ENCODE results near the gene PFAS.
A peak's percentile ranks its signal among the peaks of the same experiment; 100 is the strongest.

Gene PFAS

DNA sequence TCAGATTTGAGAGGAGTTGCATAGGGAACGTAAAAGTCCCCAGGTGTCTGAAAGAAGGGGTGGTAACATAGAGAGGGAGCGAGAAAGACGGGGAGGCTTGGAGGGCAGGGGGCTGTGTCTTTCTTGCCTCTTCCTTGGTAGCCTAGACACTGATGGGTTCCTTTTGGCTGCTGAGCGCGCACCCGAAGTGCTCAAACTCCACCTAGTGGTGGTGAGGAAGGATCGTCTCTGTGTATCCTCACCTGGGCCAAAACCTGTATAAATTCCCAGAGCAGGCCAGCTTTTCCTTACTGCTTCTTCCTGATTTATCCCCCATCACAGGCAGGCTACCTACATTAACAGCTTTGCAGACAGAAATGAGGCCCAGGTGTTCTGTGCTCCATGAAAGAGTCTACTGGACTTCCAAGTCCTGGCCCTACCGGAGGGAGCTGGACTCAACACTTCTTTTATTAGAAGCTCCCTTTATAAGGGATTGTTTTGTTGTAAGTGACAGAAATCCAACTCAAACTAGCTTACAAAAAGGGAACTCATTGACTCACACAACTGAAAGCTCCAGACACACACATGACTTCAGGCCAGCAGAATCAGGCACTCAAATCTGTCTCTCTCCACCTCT is 51.6 kb downstream of the PFAS start:
- peak; percentile 85 for DNase-seq (ENCODE audit: low spot score)

DNA sequence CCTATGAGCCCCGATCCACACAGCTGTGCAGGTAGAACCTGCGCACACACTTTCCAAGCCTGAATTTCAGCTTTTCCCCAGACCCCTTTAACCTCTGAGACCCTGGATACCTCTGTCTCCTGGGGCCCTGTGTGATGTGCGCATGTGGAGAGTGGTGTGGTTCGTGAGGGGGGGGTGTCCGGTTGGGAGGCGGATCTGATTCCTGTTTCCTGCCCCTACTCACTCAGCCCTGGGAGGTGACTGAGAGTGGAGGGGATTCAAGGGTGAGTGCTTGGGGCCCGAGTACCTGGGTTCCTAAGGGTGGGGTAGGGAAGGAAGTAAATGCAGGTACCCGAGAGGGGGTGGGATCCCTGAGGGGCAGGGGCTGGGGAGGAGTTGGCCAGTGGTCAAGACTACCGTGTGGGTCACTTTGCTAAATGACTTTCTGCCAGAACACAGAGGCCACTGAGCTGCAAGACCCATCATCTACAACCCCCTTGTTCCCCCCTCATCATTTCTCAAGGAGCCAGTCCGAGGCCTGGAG is 61.6 kb downstream of the PFAS start:
- DNase-seq (ENCODE audit: low spot score) = no peak

DNA sequence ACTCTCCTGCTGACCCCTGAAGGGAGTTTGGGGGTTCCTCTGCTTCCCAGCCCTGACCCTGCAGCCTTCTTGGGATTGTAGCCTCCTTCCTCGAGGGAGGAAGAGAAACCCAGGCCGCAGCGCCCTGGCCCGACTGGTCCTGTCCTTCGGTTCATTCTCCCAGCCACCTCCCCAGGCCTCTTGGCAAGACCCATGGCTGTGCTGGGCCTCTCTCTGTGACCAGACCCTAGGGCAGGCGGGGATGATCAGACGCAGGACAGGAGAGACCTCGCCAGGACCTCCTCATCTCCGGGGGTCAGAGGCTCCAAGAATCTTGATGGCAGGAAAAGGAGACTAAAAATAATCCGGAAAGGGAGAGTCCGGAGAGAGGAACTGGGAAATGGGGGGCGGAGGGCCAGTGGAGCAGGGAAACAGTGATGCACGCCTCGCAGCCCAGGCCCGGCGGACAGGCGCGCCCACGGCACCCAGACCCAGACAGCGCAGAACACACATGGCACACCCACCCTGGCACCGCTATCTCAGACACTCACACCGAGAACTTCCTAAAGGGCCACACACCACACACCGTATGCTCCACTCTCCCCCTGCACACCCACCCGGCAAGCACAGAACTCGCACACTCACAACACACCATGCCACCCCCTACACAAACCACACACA is 62.2 kb downstream of the PFAS start:
- no peak for DNase-seq (ENCODE audit: low spot score)

DNA sequence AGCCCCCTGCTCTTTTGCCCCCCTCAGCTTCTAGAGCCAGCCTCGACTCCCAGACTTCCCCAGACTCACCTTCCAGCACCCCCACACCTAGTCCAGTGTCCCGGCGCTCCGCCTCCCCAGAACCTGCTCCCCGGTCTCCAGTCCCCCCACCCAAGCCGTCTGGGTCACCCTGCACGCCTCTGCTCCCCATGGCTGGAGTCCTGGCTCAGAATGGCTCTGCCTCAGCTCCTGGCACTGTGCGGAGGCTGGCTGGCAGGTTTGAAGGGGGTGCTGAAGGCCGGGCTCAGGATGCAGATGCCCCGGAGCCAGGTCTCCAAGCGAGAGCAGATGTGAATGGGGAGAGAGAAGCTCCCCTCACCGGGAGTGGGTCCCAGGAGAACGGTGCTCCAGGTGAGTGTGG is 63.2 kb downstream of the PFAS start:
- DNase-seq (ENCODE audit: low spot score) = no peak

DNA sequence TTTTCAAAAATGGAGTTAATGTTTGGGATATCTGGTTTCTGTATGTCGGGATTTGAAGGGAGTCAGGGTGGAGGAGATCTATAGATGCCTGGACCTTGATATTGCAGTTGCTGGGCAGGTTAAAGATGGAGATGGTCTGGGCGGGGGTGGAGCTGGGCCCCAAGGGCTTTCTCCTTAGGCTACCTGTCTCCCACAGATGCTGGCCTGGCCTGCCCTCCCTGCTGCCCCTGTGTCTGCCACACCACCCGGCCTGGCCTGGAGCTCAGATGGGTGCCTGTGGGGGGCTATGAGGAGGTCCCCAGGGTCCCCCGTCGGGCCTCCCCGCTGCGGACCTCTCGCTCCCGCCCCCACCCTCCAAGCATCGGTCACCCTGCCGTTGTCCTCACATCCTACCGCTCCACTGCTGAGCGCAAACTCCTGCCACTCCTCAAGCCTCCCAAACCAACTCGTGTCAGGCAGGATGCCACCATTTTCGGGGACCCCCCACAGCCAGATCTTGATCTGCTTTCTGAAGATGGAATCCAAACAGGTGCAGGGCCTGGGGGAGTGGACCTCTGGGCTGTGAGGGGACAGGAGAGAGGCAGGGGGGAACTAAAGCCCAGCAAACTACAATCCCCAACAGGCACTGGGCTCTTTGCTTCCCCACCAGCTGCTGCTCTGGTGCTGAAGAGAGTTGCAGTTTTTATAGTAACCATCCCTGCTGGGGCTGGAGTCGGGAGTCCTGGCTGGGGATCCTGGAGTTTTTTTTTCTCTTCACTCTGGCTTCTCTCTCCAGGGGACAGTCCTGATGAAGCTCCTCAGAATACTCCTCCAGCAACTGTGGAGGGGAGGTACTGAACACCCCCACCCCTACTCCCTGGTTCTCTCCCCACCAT is 63.9 kb downstream of the PFAS start:
- no peak for DNase-seq (ENCODE audit: low spot score)

DNA sequence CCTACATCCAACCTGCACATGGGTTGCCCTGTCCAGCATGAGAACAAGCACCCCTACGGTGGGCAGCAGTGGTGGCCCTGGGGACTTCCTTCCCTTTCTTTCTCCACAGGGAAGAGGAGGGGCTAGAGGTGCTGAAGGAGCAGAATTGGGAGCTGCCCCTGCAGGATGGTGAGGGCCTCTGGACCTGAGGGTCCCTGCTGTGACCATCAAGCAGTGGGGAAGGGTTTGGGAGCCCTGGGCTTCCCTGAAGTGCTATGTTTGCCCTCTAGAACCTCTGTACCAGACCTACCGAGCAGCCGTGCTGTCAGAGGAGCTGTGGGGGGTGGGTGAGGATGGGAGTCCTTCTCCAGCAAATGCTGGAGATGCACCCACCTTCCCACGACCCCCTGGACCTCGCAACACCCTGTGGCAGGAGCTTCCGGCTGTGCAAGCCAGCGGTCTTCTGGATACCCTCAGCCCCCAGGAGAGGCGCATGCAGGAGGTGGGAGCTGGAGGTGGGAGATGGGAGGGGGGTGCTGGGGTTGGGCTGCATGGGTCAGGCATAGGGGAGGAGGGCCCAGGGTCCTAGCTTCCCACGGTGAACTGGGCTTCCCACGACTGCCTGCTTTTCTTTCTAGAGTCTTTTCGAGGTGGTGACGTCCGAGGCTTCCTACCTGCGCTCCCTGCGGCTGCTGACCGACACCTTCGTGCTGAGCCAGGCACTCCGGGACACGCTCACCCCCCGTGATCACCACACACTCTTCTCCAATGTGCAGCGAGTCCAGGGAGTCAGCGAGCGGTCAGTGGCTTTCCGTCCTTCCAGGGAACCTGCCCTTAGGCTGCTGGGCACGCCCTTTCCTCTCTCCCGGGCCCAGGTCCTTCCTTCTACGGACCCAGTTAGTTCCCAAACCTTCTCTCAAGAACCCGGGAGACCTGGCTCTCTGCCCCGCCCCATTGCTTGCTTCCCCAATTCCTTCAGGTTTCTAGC is 66.0 kb downstream of the PFAS start:
- no peak for DNase-seq (ENCODE audit: low spot score)

DNA sequence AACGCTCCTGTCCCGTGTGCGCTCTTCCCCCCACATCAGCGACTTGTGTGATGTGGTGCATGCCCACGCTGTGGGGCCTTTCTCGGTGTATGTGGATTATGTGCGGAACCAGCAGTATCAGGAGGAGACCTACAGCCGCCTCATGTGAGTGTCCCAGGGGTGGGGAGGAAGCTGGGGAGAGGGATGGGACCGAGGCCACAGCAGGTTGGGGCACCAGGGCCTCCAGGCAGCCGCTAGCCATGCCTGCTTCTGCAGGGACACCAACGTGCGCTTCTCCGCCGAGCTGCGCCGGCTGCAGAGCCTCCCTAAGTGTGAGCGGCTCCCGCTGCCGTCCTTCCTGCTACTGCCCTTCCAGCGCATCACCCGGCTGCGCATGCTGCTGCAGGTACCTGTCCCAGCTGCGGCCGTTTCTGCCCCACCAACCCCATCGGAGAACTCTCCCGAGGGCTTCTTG is 66.7 kb downstream of the PFAS start:
- DNase-seq (ENCODE audit: low spot score) = no peak

DNA sequence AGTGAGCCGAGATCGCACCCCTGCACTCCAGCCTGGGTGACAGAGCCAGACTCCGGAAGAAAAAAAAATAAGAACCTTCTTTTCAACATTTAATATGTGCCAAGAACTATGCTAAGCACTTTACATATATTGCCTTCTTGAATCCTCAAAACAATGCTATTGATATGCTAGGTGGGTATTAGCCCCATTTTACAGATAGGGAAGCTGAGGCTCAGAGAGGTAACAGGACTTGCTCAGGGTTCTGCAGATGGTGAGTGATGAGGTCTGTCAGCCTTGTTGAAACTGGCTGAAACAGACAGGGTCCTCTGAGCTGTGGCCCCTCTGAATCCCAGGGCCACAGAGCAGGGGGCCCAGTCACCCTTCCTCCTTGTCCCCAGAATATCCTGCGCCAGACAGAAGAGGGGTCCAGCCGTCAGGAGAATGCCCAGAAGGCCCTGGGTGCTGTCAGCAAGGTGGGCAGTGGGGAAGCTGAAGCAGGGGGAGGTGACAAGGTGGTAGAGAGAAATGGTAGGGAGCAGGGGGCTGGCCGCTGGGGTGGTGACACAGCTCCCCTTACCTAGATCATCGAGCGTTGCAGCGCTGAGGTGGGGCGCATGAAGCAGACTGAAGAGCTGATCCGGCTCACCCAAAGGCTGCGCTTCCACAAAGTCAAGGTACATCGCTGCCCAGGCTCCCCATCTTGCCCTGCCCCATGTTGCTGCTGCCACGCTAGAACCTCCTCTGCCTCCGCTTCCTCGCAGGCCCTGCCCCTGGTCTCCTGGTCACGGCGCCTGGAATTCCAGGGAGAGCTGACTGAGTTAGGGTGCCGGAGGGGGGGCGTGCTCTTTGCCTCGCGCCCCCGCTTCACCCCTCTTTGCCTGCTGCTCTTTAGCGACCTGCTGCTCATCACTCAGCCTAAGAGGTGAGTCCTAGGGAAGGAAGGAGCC is 69.2 kb downstream of the PFAS start:
- DNase-seq (ENCODE audit: low spot score) = no peak

All from SK-N-DZ (cell line).